Mesenteric fat pad (tissue), 1 donor: ENCODE data around the gene C19orf44. TPM values are rescaled to one million over a fixed set of nuclear protein-coding genes. Genes with fewer than 3 reads are reported as not detected.
"Not testable (repeated sequence)": the region's sequence is repeated elsewhere in the genome, so short reads cannot be mapped to it uniquely, and the experiment has no call there.

Experiments
- DNase-seq: peaks from one replicate; pipeline ENCODE4 v3.0.0-alpha.2; 2020; ENCODE audit warnings: low spot score
- total RNA-seq: library from RNA; stranded (reverse); fragmentation: NEBNext Ultra II Directional; extraction: Animal tissue kit (Norgen Biotek cat#: 25700); gene quantifications from one replicate; pipeline ENCODE4 v1.2.1, GENCODE V29; 2021
- donor health status: DM: yes; HTN: yes; CAD: no.

Gene C19orf44
- total RNA-seq, 1 donor from 2014 or later: 3.2 TPM

DNA sequence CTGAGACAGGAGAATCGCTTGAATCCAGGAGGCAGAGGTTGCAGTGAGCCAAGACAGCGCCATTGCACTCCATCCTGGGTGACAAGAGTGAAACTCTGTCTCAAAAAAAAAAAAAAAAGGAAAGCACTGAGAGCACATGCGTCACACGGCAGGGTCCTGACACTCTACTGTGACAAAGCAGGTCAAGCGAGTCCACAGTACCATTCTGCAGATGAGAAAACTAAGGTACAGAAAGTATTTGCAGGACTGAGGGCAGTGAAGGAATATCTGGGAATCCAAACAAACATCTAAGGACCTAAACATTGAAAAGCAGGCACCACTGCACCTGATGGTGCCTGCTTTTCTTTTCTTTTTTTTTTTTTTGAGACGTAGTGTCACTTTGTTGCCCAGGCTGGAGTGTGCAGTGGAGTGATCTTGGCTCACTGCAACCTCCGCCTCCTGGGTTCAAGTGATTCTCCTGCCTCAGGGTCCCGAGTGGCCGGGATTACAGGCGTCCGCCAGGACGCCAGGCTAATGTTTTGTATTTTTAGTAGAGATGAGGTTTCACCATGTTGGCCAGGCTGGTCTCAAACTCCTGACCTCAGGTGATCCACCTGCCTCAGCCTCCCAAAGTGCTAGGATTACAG is 29.3 kb upstream of the C19orf44 start:
- not testable (repeated sequence) for DNase-seq

DNA sequence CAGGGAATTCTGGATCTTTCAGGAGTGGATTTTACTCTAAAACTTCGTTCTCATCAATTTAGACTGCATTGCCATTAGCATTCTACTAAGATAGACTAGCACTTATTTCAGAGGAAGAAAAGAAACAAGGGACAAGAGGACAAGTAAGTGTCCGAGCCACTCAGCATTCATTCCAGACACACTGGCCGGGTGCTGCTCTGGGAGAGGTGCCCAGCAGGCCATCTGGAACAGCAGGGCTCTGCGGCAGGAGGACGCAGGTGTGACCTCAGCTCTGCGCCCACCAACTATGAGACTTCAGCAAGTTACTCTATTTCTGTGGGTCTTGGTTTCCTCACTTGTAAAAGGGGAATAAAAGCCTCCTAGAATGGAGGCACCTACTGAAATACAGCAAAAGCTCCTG is 28.6 kb upstream of the C19orf44 start:
- DNase-seq: no peak

DNA sequence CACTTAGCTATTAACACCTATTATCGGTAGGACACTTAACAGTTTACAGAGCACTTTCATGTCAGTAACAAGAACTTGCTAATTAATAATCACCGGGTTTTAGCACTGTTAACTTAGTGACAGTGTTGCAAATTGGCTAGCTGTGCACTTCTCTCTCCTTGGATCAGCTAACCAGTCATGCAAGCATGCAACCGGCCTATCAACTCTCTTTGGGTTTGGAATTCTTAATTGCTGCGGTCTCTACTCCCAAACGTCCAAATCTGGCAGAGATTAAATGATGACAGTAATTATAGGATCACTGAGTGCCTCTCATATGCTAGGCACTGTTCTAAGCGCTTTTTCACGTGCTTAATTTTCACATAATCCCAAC is 25.7 kb upstream of the C19orf44 start:
- no peak for DNase-seq

GRCh38 chr19:16470911-16471811 is 25.0 kb upstream of the C19orf44 start:
- no peak for DNase-seq

- DNase-seq: not testable (repeated sequence)
These were observed 23.7 kb upstream of the C19orf44 start for GRCh38 chr19:16472559-16472899.

DNA sequence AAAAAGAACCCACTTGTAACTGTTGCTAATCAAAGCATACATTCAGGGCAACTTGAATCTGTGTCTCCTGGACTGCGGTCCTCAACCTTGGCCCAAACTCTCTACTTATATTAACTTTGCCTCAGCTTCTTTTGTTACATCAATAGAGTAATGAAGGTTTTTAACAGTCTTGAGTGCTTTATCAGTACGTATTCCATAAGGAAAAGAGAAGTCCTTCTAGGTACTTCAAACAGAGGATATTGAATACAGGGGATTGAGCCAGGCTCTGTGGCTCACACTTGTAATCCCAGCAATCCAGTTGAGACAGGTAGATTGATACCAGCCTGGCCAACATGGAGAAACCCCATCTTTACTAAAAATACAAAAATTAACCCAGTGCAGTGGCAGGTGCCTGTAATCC is 23.2 kb upstream of the C19orf44 start:
- DNase-seq: no peak

DNA sequence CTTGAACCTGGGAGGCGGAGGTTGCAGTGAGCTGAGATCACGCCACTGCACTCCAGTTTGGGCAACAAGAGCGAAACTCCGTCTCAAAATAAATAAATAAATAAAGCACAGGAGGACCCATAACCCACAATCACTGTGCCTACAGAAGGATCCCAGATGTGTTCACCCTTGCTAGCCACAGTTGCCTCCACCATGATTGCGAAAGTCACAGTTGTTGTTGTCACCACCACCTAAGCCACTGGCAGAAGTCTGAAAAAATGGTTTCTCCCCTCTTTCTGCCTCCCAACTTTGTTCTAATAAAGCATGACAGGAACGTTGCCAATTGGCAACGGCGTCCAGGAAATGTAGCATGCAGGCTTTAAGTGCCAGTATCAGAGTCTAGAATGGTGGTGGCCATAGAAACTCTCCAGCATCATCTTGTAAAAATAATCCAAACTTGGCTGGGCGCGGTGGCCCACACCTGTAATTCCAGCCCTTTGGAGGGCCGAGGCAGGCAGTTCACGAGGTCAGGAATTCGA is 22.3 kb upstream of the C19orf44 start:
- no peak for DNase-seq

DNA sequence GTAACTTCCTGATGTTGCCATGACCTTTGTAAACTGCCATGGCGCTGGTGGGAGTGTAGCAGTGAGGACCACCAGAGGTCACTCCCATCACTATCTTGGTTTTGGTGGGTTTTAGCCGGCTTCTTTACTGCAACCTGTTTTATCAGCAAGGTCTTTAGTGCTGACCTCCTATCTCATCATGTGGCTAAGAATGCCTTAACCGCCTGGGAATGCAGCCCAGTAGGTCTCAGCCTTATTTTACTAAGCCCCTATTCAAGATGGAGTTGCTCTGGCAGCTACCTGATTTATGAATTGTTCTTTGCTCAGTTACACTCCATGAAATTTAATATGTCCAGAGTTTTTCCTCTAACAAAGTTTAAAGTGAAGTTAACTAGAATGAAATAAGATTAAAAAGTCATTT is 19.8 kb upstream of the C19orf44 start:
- no peak for DNase-seq

GRCh38 chr19:16477311-16477710 is 18.9 kb upstream of the C19orf44 start:
- no peak for DNase-seq

DNA sequence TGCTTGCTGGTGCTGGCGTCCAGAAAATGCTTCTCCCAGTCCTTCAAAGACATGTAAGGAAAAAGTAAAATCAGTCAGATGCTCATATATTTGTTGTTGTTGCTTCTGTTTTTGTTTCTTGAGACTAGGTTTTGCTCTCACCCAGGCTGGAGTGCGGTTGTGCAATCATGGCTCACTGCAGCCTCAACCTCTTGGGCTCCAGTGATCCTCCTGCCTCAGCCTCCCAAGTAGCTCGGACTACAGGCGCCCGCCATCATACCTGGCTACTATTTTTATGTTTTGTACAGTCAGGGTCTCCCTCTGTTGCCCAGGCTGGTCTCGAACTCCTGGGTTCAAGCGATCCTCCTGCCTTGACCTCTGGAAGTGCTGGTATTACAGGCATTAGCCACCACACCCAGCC is 13.4 kb upstream of the C19orf44 start:
- DNase-seq: no peak

GRCh38 chr19:16486476-16486875 is 9.7 kb upstream of the C19orf44 start:
- not testable (repeated sequence) for DNase-seq

DNA sequence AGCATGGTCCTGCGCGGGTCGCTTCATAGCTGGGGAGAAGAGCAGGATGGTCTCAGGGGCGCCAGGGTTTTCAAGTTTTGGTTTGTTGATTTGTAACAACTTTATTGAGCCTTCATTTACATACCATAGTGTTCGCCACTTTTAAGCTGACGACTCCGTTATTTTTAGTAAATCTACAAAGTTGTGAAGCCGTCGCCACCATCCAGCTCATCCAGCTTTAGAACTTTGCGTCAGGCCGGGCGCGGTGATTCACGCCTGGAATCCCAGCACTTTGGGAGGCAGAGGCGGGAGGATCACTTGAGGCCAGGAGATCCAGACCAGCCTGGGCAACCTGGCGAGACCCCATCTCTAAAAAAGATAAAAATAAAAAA is 404 bp downstream of the C19orf44 start:
- DNase-seq: no peak

DNA sequence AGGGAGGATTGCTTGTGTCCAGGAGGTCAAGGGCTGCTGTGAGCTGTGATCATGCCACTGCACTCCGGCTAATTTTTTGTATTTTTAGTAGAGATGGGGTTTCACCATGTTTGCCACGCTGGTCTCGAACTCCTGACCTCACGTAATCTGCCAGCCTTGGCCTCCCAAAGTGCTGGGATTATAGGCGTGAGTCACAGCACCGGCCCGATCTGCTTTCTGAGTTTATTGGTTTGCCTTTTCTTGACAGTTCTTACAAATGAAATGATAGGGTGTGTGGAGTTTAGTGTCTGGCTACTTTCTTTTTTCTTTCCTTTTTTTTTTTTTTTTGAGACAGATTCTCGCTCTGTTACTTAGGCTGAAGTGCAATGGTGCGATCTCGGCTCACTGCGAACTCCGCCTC is 848 bp downstream of the C19orf44 start:
- no peak for DNase-seq

DNA sequence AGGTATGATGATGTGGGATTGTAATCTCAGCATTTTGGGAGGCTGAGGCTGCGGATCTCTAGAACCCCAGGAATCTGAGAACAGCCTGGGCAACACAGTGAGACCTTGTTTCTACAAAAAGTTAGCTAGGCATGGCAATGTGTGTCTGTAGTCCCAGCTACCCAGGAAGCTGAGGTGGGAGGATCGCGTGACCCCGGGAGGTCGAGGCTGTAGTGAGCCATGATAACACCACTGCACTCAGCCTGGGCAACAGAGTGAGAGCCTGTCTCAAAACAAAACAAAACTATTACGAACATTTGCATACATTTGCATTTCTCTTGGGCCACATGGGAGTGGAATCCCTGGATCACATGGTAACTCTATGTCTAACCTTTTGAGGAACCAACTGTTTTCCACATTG is 1.6 kb downstream of the C19orf44 start:
- DNase-seq: no peak

DNA sequence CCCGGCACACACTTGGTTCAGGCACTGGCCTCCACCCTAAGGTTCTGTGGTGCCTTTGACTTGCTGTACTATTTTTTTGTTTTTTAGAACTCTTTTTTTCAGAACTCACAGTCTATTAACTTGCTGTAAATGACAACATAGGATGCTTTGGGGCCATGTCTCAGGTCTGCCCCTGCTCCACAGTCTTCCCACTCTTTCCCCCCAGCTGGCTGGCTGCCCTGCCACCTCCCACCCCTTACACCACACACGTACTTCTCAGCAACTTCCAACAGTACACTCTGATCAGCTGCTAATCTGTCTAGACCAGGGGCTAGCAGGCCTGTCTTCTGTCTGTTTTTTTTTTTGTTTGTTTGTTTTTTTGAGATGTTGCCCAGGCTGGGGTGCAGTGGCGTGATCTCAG is 8.1 kb downstream of the C19orf44 start:
- DNase-seq: no peak

DNA sequence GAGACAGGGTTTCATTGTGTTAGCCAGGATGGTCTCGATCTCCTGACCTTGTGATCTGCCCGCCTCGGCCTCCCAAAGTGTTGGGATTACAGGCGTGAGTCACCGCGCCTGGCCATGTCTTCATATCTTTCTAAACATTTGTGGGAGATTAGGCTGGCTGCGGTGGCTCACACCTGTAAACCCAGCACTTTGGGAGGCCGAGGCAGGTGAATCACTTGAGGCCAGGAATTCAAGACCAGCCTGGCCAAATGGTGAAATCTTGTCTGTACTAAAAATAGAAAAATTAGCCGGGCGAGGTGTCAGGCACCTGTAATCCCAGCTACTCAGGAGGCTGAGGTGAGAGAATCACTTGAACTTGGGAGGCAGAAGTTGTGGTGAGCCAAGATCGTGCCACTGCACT is 10.0 kb downstream of the C19orf44 start:
- not testable (repeated sequence) for DNase-seq

GRCh38 chr19:16506961-16507360 is 10.8 kb downstream of the C19orf44 start:
- no peak for DNase-seq

GRCh38 chr19:16508546-16508945 is 12.4 kb downstream of the C19orf44 start:
- no peak for DNase-seq

DNA sequence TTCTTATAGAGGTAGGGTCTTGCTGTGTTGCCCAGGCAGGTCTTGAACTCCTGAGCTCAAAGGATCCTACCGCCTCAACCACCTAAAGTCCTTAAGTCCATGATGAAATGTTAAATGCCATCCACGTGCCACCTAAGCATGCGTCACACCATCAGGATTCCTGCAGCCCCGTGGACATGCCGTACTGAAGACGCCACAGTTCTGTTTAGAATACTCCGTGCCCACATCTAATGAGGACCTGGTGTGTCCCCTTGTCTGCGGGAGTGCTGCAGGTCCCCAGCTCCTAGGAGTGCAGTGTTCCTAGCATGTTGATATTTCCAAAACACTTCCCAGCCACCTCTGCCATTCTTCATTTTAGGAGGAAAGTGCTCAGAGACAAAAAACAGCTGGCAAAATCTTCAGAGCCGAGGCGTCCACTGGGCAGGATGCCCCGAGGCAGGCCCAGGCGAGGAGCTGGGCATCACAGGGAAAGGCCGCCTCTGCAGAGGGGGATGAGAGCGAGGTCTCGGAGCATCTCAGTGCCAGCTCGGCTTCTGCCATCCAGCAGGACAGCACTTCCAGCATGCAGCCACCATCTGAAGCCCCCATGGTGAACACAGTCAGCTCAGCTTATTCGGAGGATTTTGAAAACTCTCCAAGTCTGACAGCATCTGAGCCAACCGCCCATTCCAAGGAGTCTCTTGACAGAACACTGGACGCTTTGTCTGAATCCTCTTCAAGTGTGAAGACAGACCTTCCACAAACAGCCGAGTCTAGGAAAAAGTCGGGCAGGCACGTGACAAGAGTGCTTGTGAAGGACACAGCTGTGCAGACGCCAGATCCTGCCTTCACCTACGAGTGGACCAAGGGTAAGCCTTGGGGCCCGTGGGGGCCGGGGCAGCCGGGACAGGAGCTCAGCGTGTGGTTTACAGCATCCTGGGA is 13.2 kb downstream of the C19orf44 start:
- DNase-seq: no peak

DNA sequence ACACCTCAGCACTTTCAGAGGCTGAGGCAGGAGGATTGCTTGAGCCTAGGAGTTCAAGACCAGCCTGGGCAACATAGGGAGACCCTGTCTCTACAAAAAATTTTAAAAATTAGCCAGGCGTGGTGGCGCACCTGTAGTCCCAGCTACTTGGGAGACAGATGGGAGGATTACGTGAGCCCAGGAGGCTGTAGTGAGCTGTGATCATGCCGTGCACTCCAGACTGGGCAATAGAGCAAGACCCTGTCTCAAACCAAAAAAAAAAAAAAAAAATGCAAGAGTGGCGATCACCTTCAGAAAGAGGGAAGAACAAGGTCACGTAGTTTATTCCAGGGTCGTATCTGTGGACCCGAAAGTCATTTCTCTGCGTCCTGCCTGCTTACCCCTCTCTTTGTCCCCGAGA is 16.4 kb downstream of the C19orf44 start:
- not testable (repeated sequence) for DNase-seq

- no peak for DNase-seq
These were observed 18.3 kb downstream of the C19orf44 start for GRCh38 chr19:16514383-16515019.
